Neural cell (in vitro differentiated cells): ENCODE data around the gene SKAP1. TPM values are rescaled to one million over a fixed set of nuclear protein-coding genes. Genes with fewer than 3 reads are reported as not detected.

Source experiments
- H2AFZ ChIP-seq: fragments of 200-600, 300-800 bp; sonication (generic), shearing (Covaris generic); 2 replicates; pipeline ENCODE4 v1.6.0; 2014; ENCODE audit warnings: low read depth, mild to moderate bottlenecking, antibody characterized with exemption, low read length, moderate library complexity
- H3F3A ChIP-seq: fragments of 200-600 bp; shearing (Covaris generic); 2 replicates; pipeline ENCODE4 v1.6.1; 2016; ENCODE audit warnings: mild to moderate bottlenecking, moderate library complexity, mixed read lengths, antibody characterized with exemption, low read length; ENCODE audit not compliant: insufficient read depth, poor library complexity, severe bottlenecking
- H3K27ac ChIP-seq: fragments of 200-600, 300-800 bp; sonication (generic), shearing (Covaris generic); 2 replicates; pipeline ENCODE4 v1.5.1; 2014; ENCODE audit warnings: mild to moderate bottlenecking, low read length, moderate library complexity
- H3K27me3 ChIP-seq: fragments of 300-800, 200-600 bp; sonication (generic), shearing (Covaris generic); 2 replicates; pipeline ENCODE4 v1.6.0; 2014; ENCODE audit warnings: mild to moderate bottlenecking, low read depth, low read length, moderate library complexity; ENCODE audit not compliant: insufficient read depth
- H3K36me3 ChIP-seq: fragments of 300-800, 200-600 bp; sonication (generic), shearing (Covaris generic); 2 replicates; pipeline ENCODE4 v1.5.1; 2014; ENCODE audit warnings: mild to moderate bottlenecking, antibody characterized with exemption, low read length, moderate library complexity; ENCODE audit not compliant: insufficient read depth
- H3K4me2 ChIP-seq: fragments of 300-800, 200-600 bp; sonication (generic), shearing (Covaris generic); 2 replicates; pipeline ENCODE4 v1.6.0; 2014; ENCODE audit warnings: mild to moderate bottlenecking, low read length
- H3K4me3 ChIP-seq: fragments of 300-800, 200-600 bp; sonication (generic), shearing (Covaris generic); 2 replicates; pipeline ENCODE4 v1.5.1; 2014; ENCODE audit warnings: mild to moderate bottlenecking, low read length, moderate library complexity
- H3K79me2 ChIP-seq: fragments of 200-600 bp; shearing (Covaris generic); replicated peaks from 2 replicates; pipeline ENCODE4 v1.6.0; 2014; ENCODE audit warnings: mild to moderate bottlenecking, low read length, moderate library complexity; ENCODE audit not compliant: insufficient read depth
- H3K9ac ChIP-seq: fragments of 300-800, 200-600 bp; sonication (generic), shearing (Covaris generic); 2 replicates; pipeline ENCODE4 v1.6.1; 2016; ENCODE audit warnings: mild to moderate bottlenecking, low read length, mixed read lengths
- H3K9me2 ChIP-seq: fragments of 200-600 bp; shearing (Covaris generic); 2 replicates; pipeline ENCODE4 v1.6.1; 2016; ENCODE audit warnings: mild to moderate bottlenecking, low read length, mixed read lengths; ENCODE audit not compliant: insufficient read depth
- H3K9me3 ChIP-seq: fragments of 200-600, 300-800 bp; sonication (generic), shearing (Covaris generic); 2 replicates; pipeline ENCODE4 v1.6.1; 2016; ENCODE audit warnings: mild to moderate bottlenecking, mixed run types, low read length, moderate library complexity, mixed read lengths
- H4K20me1 ChIP-seq: fragments of 200-600 bp; shearing (Covaris generic); 2 replicates; pipeline ENCODE4 v1.6.1; 2016; ENCODE audit warnings: mild to moderate bottlenecking, mixed run types; ENCODE audit not compliant: insufficient read depth
- EP300 ChIP-seq: fragments of 450-650 bp; conservative IDR thresholded peaks from 2 replicates; pipeline ENCODE4 v1.6.1; 2014; ENCODE audit warnings: antibody characterized with exemption, mild to moderate bottlenecking, moderate library complexity; ENCODE audit not compliant: poor library complexity, severe bottlenecking
- EZH2 ChIP-seq: fragments of 200-600, 300-800 bp; shearing (Covaris generic), sonication (generic); IDR thresholded peaks from 2 replicates; pipeline ENCODE4 v1.6.1; 2014; ENCODE audit warnings: antibody characterized with exemption, low read length, borderline replicate concordance, mild to moderate bottlenecking; ENCODE audit not compliant: insufficient read depth, poor library complexity, severe bottlenecking
- MXI1 ChIP-seq: fragments of 450-650 bp; conservative IDR thresholded peaks from 2 replicates; pipeline ENCODE4 v1.6.1; 2014; ENCODE audit warnings: antibody characterized with exemption, mild to moderate bottlenecking; ENCODE audit not compliant: poor library complexity, severe bottlenecking
- POLR2AphosphoS5 ChIP-seq: IDR thresholded peaks from 2 replicates; pipeline ENCODE4 v1.6.1; 2012
- RAD21 ChIP-seq: fragments of 450-650 bp; conservative IDR thresholded peaks from 2 replicates; pipeline ENCODE4 v1.6.1; 2014; ENCODE audit warnings: antibody characterized with exemption, mild to moderate bottlenecking, moderate library complexity
- SMC3 ChIP-seq: fragments of 450-650 bp; conservative IDR thresholded peaks from 2 replicates; pipeline ENCODE4 v1.6.1; 2014; ENCODE audit warnings: antibody characterized with exemption, mild to moderate bottlenecking, moderate library complexity; ENCODE audit not compliant: poor library complexity
- TAF1 ChIP-seq: IDR thresholded peaks from 2 replicates; pipeline ENCODE4 v1.6.1; 2012; ENCODE audit warnings: low read depth
- polyA plus RNA-seq: library from polyadenylated mRNA; depleted of rRNA; stranded (reverse); fragments of >200 nt; gene quantifications from 2 replicates; pipeline ENCODE4 v1.2.3, GENCODE V29; 2014
- TF ChIP-seq, protein P1 (sequence below): fragments of 450-650 bp; IDR thresholded peaks from 2 replicates; pipeline ENCODE4 v1.5.1; 2014; ENCODE audit warnings: antibody characterized with exemption, mild to moderate bottlenecking, moderate library complexity; ENCODE audit not compliant: poor library complexity, severe bottlenecking
- TF ChIP-seq, protein P2 (sequence below): IDR thresholded peaks from 2 replicates; pipeline ENCODE4 v1.6.1; 2012; ENCODE audit warnings: borderline replicate concordance

Gene SKAP1
- polyA plus RNA-seq, 1 donor from 2014 or later, result 0.63 TPM

GRCh38 chr17:48194097-48194550 lies 235.9 kb downstream of the SKAP1 start:
- H3K4me2 ChIP-seq, result no peak overlapping the region
- H3K9me2 ChIP-seq, result no peaks in the 10 kb centered on the region
- no peaks in the 10 kb centered on the region for H3K27me3 ChIP-seq
- H3K4me3 ChIP-seq, result no peak overlapping the region
- H3K27ac ChIP-seq, result peak overlapping the region; percentile 46
- H3K9me3 ChIP-seq, result no peaks in the 10 kb centered on the region
- no peak overlapping the region for H3K9ac ChIP-seq
- no peaks in the 10 kb centered on the region for H3K79me2 ChIP-seq
- H4K20me1 ChIP-seq, result no peaks in the 10 kb centered on the region
- TF ChIP-seq, protein P1, sequence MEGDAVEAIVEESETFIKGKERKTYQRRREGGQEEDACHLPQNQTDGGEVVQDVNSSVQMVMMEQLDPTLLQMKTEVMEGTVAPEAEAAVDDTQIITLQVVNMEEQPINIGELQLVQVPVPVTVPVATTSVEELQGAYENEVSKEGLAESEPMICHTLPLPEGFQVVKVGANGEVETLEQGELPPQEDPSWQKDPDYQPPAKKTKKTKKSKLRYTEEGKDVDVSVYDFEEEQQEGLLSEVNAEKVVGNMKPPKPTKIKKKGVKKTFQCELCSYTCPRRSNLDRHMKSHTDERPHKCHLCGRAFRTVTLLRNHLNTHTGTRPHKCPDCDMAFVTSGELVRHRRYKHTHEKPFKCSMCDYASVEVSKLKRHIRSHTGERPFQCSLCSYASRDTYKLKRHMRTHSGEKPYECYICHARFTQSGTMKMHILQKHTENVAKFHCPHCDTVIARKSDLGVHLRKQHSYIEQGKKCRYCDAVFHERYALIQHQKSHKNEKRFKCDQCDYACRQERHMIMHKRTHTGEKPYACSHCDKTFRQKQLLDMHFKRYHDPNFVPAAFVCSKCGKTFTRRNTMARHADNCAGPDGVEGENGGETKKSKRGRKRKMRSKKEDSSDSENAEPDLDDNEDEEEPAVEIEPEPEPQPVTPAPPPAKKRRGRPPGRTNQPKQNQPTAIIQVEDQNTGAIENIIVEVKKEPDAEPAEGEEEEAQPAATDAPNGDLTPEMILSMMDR, result no peak
- no peak for TF ChIP-seq SMC3
- no peak for TF ChIP-seq EZH2
- no peak for TF ChIP-seq TAF1
- no peak for TF ChIP-seq POLR2AphosphoS5
- TF ChIP-seq RAD21, result no peak
- TF ChIP-seq EP300, result no peak
- TF ChIP-seq MXI1, result no peak
- TF ChIP-seq, protein P2, sequence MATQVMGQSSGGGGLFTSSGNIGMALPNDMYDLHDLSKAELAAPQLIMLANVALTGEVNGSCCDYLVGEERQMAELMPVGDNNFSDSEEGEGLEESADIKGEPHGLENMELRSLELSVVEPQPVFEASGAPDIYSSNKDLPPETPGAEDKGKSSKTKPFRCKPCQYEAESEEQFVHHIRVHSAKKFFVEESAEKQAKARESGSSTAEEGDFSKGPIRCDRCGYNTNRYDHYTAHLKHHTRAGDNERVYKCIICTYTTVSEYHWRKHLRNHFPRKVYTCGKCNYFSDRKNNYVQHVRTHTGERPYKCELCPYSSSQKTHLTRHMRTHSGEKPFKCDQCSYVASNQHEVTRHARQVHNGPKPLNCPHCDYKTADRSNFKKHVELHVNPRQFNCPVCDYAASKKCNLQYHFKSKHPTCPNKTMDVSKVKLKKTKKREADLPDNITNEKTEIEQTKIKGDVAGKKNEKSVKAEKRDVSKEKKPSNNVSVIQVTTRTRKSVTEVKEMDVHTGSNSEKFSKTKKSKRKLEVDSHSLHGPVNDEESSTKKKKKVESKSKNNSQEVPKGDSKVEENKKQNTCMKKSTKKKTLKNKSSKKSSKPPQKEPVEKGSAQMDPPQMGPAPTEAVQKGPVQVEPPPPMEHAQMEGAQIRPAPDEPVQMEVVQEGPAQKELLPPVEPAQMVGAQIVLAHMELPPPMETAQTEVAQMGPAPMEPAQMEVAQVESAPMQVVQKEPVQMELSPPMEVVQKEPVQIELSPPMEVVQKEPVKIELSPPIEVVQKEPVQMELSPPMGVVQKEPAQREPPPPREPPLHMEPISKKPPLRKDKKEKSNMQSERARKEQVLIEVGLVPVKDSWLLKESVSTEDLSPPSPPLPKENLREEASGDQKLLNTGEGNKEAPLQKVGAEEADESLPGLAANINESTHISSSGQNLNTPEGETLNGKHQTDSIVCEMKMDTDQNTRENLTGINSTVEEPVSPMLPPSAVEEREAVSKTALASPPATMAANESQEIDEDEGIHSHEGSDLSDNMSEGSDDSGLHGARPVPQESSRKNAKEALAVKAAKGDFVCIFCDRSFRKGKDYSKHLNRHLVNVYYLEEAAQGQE, result no peak
- H2AFZ ChIP-seq, result no peak overlapping the region
- no peaks in the 10 kb centered on the region for H3K36me3 ChIP-seq
- H3F3A ChIP-seq, result no peaks in the 10 kb centered on the region

DNA sequence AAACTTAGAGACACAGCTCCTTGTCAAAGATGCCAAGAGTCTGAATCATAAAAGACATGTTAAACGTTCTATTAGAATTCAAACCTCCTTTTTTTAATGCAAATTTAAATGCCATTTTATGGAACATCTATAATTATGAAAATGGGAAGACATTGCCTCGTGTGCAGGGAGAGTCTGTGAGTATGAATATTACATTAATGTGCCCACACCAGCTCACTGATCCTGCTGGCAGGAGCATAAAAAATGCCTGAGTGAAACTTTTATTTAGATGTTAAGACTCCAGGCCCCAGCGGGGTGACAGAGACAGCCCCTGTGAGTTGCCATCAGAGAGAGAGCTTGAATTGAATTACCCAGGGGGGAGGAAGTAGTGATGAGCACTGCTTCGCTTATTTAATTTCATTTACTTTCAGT lies 237.7 kb downstream of the SKAP1 start:
- Histone ChIP-seq H3K36me3 (no peaks in the 10 kb centered on the region), H3K27me3 (no peaks in the 10 kb centered on the region), H3K9me2 (no peaks in the 10 kb centered on the region), H3K4me3 (peak overlapping the region; percentile 39), H3K9me3 (no peaks in the 10 kb centered on the region), H3K4me2 (peak overlapping the region; percentile 31), H3K79me2 (no peaks in the 10 kb centered on the region), H2AFZ (no peak overlapping the region), H3F3A (no peaks in the 10 kb centered on the region), H4K20me1 (no peaks in the 10 kb centered on the region), H3K9ac (peak overlapping the region; percentile 44), H3K27ac (peak overlapping the region; percentile 82)
- TF ChIP-seq, protein P2, result no peak
- peak; percentile 85 for TF ChIP-seq EP300
